NCI-H2171 treated with DMSO at 0.1 percent for 48 hours (cell line): ENCODE data around the gene TMEM244.
"Not testable (repeated sequence)": the region's sequence is repeated elsewhere in the genome, so short reads cannot be mapped to it uniquely, and the experiment has no call there.

ENCODE experiments used
- DNase-seq: peaks from one replicate; lab custom pipeline; 2025; lab: John Stamatoyannopoulos, UW

TMEM244 gene

GRCh38 chr6:129812145-129812777, 48.9 kb downstream of the TMEM244 start:
- no peak for DNase-seq

GRCh38 chr6:129807141-129807540, 54.0 kb downstream of the TMEM244 start:
- DNase-seq, result not testable (repeated sequence)

GRCh38 chr6:129802920-129803319, 58.2 kb downstream of the TMEM244 start:
- DNase-seq, result not testable (repeated sequence)

- DNase-seq, result no peak
These were observed 59.2 kb downstream of the TMEM244 start for GRCh38 chr6:129801909-129802308.

- DNase-seq, result no peak
These were observed 65.9 kb downstream of the TMEM244 start for GRCh38 chr6:129795261-129795660.

- DNase-seq, result no peak
These were observed 67.7 kb downstream of the TMEM244 start for GRCh38 chr6:129793447-129793846.

GRCh38 chr6:129792049-129792448, 69.1 kb downstream of the TMEM244 start:
- DNase-seq, result no peak

- no peak for DNase-seq
These were observed 70.3 kb downstream of the TMEM244 start for GRCh38 chr6:129790785-129791184.

- no peak for DNase-seq
These were observed 71.1 kb downstream of the TMEM244 start for GRCh38 chr6:129789974-129790373.

GRCh38 chr6:129787816-129788215, 73.3 kb downstream of the TMEM244 start:
- no peak for DNase-seq

- DNase-seq, result no peak
These were observed 74.6 kb downstream of the TMEM244 start for GRCh38 chr6:129786548-129786947.

- DNase-seq, result no peak
These were observed 75.4 kb downstream of the TMEM244 start for GRCh38 chr6:129785756-129786135.

GRCh38 chr6:129785047-129785755, 75.9 kb downstream of the TMEM244 start:
- no peak for DNase-seq
